IMR-90 (cell line): ENCODE results near the gene ADAM23. TPM values are rescaled to one million over a fixed set of nuclear protein-coding genes. Genes with fewer than 3 reads are reported as not detected.

Experiments
- ATAC-seq: fragments of 200-7000 bp; cut with Tn5 transposase; 2 replicates; pipeline ENCODE4 v1.9.1; 2020; ENCODE audit warnings: low read depth, mild to moderate bottlenecking, moderate library complexity
- BruUV-seq: library from RNA; stranded (reverse); fragments of 400-500 nt; replicated peaks from 2 replicates; lab custom pipeline; 2021; lab: Mats Ljungman, UMichigan
- CTCF ChIA-PET: fragments of 300-600 bp; formaldehyde crosslinking; extraction: SDS; loops from one replicate; lab custom pipeline; 2021; ENCODE audit warnings: antibody characterized with exemption; lab: Yijun Ruan, JAX
- POLR2A ChIA-PET: fragments of 300-600 bp; sonication (Branson Sonifier 250); formaldehyde crosslinking; loops from one replicate; lab custom pipeline; 2022; ENCODE audit warnings: antibody characterized with exemption; ENCODE audit not compliant: unreplicated experiment; lab: Charles Lee
- DNase-seq: peaks from one replicate; pipeline ENCODE4 v3.0.0; 2013
- H2AFZ ChIP-seq: replicated peaks from 2 replicates; pipeline ENCODE3; 2013; ENCODE audit warnings: low read length, mild to moderate bottlenecking; ENCODE audit not compliant: poor library complexity
- H2AK5ac ChIP-seq: 2 replicates; pipeline ENCODE4 v1.6.1; 2013; ENCODE audit warnings: low read depth, low read length, inconsistent platforms
- H2AK9ac ChIP-seq: replicated peaks from 2 replicates; pipeline ENCODE3; 2013; ENCODE audit warnings: mild to moderate bottlenecking, low read depth, low read length, moderate library complexity; ENCODE audit not compliant: poor library complexity
- H2BK120ac ChIP-seq: 2 replicates; pipeline ENCODE4 v1.6.1; 2013; ENCODE audit warnings: low read depth, low read length, inconsistent platforms
- H2BK15ac ChIP-seq: 3 replicates; pipeline ENCODE4 v1.6.1; 2013; ENCODE audit warnings: low read depth, low read length, inconsistent platforms
- H2BK20ac ChIP-seq: 2 replicates; pipeline ENCODE4 v1.6.1; 2013; ENCODE audit warnings: low read depth, mild to moderate bottlenecking, inconsistent platforms, low read length, moderate library complexity
- H2BK5ac ChIP-seq: 2 replicates; pipeline ENCODE4 v1.6.1; 2013; ENCODE audit warnings: mild to moderate bottlenecking, low read depth, low read length, inconsistent platforms; ENCODE audit not compliant: poor library complexity, severe bottlenecking
- H3K14ac ChIP-seq: replicated peaks from 2 replicates; pipeline ENCODE4 v1.6.1; 2013; ENCODE audit warnings: low read depth, low read length, inconsistent platforms
- H3K18ac ChIP-seq: 2 replicates; pipeline ENCODE4 v1.6.1; 2013; ENCODE audit warnings: low read depth, low read length, control low read depth
- H3K23ac ChIP-seq: 2 replicates; pipeline ENCODE4 v1.6.1; 2013; ENCODE audit warnings: low read depth, low read length, inconsistent platforms
- H3K27ac ChIP-seq: 2 replicates; pipeline ENCODE4 v1.5.1; 2013; ENCODE audit warnings: mild to moderate bottlenecking, control low read depth, low read length; ENCODE audit not compliant: insufficient read depth
- H3K27me3 ChIP-seq: 2 replicates; pipeline ENCODE4 v1.6.1; 2013; ENCODE audit warnings: low read length; ENCODE audit not compliant: control insufficient read depth, insufficient read depth
- H3K36me3 ChIP-seq: 2 replicates; pipeline ENCODE4 v1.6.1; 2013; ENCODE audit warnings: low read length, mixed read lengths; ENCODE audit not compliant: control insufficient read depth, insufficient read depth
- H3K4ac ChIP-seq: 2 replicates; pipeline ENCODE4 v1.6.1; 2013; ENCODE audit warnings: low read depth, low read length, inconsistent platforms
- H3K4me1 ChIP-seq: 2 replicates; pipeline ENCODE4 v1.6.1; 2013; ENCODE audit warnings: low read length, mixed read lengths; ENCODE audit not compliant: control insufficient read depth, insufficient read depth
- H3K4me2 ChIP-seq: 2 replicates; pipeline ENCODE4 v1.6.1; 2013; ENCODE audit warnings: low read depth, mild to moderate bottlenecking, control low read depth, low read length, moderate library complexity
- H3K4me3 ChIP-seq: 2 replicates; pipeline ENCODE4 v1.5.1; 2013; ENCODE audit warnings: low read depth, mild to moderate bottlenecking, control low read depth, low read length, moderate library complexity; ENCODE audit not compliant: insufficient read depth
- H3K56ac ChIP-seq: 2 replicates; pipeline ENCODE4 v1.6.1; 2013; ENCODE audit warnings: low read length, inconsistent platforms; ENCODE audit not compliant: insufficient read depth; ENCODE audit errors: extremely low read depth
- H3K79me1 ChIP-seq, 2 experiments: 2 replicates each; pipeline ENCODE4 v1.6.1; 2013; ENCODE audit warnings: low read length in 2 of 2, inconsistent platforms in 1 of 2, low read depth in 1 of 2
- H3K9ac ChIP-seq: 2 replicates; pipeline ENCODE4 v1.6.1; 2013; ENCODE audit warnings: low read depth, low read length, control low read depth
- H3K9me1 ChIP-seq: 2 replicates; pipeline ENCODE4 v1.6.1; 2013; ENCODE audit warnings: low read length, inconsistent platforms; ENCODE audit not compliant: insufficient read depth
- H3K9me3 ChIP-seq: 2 replicates; pipeline ENCODE4 v1.6.1; 2013; ENCODE audit warnings: low read length; ENCODE audit not compliant: control insufficient read depth, insufficient read depth
- H4K20me1 ChIP-seq: 2 replicates; pipeline ENCODE4 v1.6.1; 2013; ENCODE audit warnings: low read length, inconsistent platforms; ENCODE audit not compliant: insufficient read depth
- H4K5ac ChIP-seq: 2 replicates; pipeline ENCODE4 v1.6.1; 2013; ENCODE audit warnings: mild to moderate bottlenecking, low read depth, low read length, control low read depth
- H4K8ac ChIP-seq, 2 experiments: 2 replicates each; pipeline ENCODE4 v1.6.1; 2013; ENCODE audit warnings: low read depth in 2 of 2, low read length in 2 of 2, control low read depth in 1 of 2, inconsistent platforms in 1 of 2
- H4K91ac ChIP-seq: 2 replicates; pipeline ENCODE4 v1.6.1; 2013; ENCODE audit warnings: low read depth, low read length, inconsistent platforms; ENCODE audit not compliant: insufficient read depth
- CTCF ChIP-seq: conservative IDR thresholded peaks from 2 replicates; pipeline ENCODE4 v1.5.1; 2012; ENCODE audit warnings: mild to moderate bottlenecking, low read depth, low read length, improper control_type of control experiment
- MAFK ChIP-seq: IDR thresholded peaks from 2 replicates; pipeline ENCODE4 v1.6.1; 2012; ENCODE audit warnings: low read depth, low read length, improper control_type of control experiment
- WGBS, 2 experiments: methylation state at CpG; one replicate each; pipeline versions ENCODE4 v1.1.5 to v1.1.7; 2013; ENCODE audit warnings: missing lambda C conversion rate in 2 of 2; ENCODE audit not compliant: insufficient read length in 1 of 2; ENCODE audit errors: extremely low coverage in 2 of 2; 5-methylcytosine and 5-hydroxymethylcytosine counted together
- dilution Hi-C: fragments of 300-500 bp; cut with HindIII; formaldehyde crosslinking; loops from one replicate; pipeline ENCODE4 v1.14.3; 2018; ENCODE audit warnings: low sequenced_read_pairs; ENCODE audit not compliant: unreplicated experiment
- in situ Hi-C: fragments of 300-500 bp; cut with MboI; formaldehyde crosslinking; loops from 3 replicates; pipeline ENCODE4 v1.14.3; 2019; ENCODE audit warnings: low sequenced_read_pairs, inconsistent platforms, mixed read lengths
- intact Hi-C: fragments of 100-400 bp; cut with micrococcal nuclease; formaldehyde crosslinking; loops from 2 replicates; pipeline ENCODE4 v1.10.0; 2022
- polyA plus RNA-seq, 3 experiments: library from polyadenylated mRNA; depleted of rRNA; stranded (reverse); fragments of >200 nt; gene quantifications; 2 replicates each; pipeline ENCODE4 v1.2.3, GENCODE V29; 2012; ENCODE audit warnings: low replicate concordance in 1 of 3
- total RNA-seq: library from RNA; depleted of rRNA; stranded (reverse); fragments of >200 nt; gene quantifications from 2 replicates; pipeline ENCODE4 v1.2.3, GENCODE V29; 2012

The ADAM23 gene
- total and polyA plus RNA-seq, 2 of the 4 experiments (the other 2 are of a cell fraction), result 2.9 to 10.3 TPM

- WGBS, 2 experiments, result no CpG with 5 or more reads among the region's 5 CpGs
- peaks cover 24% of the 10 kb centered on the region for H3K27me3 ChIP-seq
- no peaks in the 10 kb centered on the region for H3K36me3 ChIP-seq
- in situ Hi-C loops (no loop called here), dilution Hi-C loops (no loop called here), intact Hi-C loops (no loop called here)
- H2AK9ac ChIP-seq, result no peak overlapping the region
- no peak overlapping the region for H2BK5ac ChIP-seq
- CTCF ChIA-PET, result interaction anchor here (0.9 kb wide), 1 partner anchor 15 kb away, joined by 3 read pairs; no protein-coding TSS in a partner anchor
- no peak overlapping the region for H2AK5ac ChIP-seq
- no peak overlapping the region for H3K14ac ChIP-seq
- H4K91ac ChIP-seq, result no peak overlapping the region
- no peaks in the 10 kb centered on the region for H4K20me1 ChIP-seq
- no peaks in the 10 kb centered on the region for H3K9me1 ChIP-seq
- H3K9me3 ChIP-seq, result no peaks in the 10 kb centered on the region
- peak; percentile 95 for TF ChIP-seq MAFK
- TF ChIP-seq CTCF, result no peak
- POLR2A ChIA-PET, result no interaction called here
- H3K23ac ChIP-seq, result no peak overlapping the region
- no peak overlapping the region for H4K8ac ChIP-seq
- no TSS peak for BruUV-seq
- H3K18ac ChIP-seq, result no peak overlapping the region
- H3K9ac ChIP-seq, result no peak overlapping the region
- no peak overlapping the region for H3K27ac ChIP-seq
- H3K56ac ChIP-seq, result no peak overlapping the region
- H2AFZ ChIP-seq, result no peak overlapping the region
- ATAC-seq, result no peak
- no peak overlapping the region for H3K4me3 ChIP-seq
- no peak overlapping the region for H3K4me2 ChIP-seq
- H3K4me1 ChIP-seq, result no peaks in the 10 kb centered on the region
- no peak overlapping the region for H2BK15ac ChIP-seq
- H3K4ac ChIP-seq, result no peak overlapping the region
- no peak overlapping the region for H2BK120ac ChIP-seq
- no peak overlapping the region for H4K5ac ChIP-seq
- no peaks in the 10 kb centered on the region for H3K79me1 ChIP-seq
- no peak for DNase-seq
- no peak overlapping the region for H2BK20ac ChIP-seq
These were observed 5.1 kb upstream of the ADAM23 start for GRCh38 chr2:206438196-206438724.
